T47D (cell line): ENCODE measurements around the gene ZNF451.

ENCODE experiments used
- DNase-seq, 2 experiments: peaks; one replicate each; pipeline versions ENCODE4 v3.0.0 to v3.0.0-alpha.2; 2011 to 2012; ENCODE audit warnings: low read depth in 1 of 2, low spot score in 1 of 2
- JUND ChIP-seq: IDR thresholded peaks from 2 replicates; pipeline ENCODE4 v1.6.1; 2012; ENCODE audit warnings: low read depth
- in situ Hi-C: cut with HindIII; loops from 2 replicates; pipeline ENCODE4 v1.10.0; 2016; ENCODE audit warnings: low sequenced_read_pairs, low pct_unique_long_range_greater_than_20kb

The ZNF451 gene

GRCh38 chr6:57205550-57206328, 115.8 kb downstream of the ZNF451 start:
- DNase-seq: no peak
- in situ Hi-C loops: no loop called here
- TF ChIP-seq JUND: no peak

GRCh38 chr6:57207141-57207540, 117.2 kb downstream of the ZNF451 start:
- TF ChIP-seq JUND: no peak
- no peak for DNase-seq
- in situ Hi-C loops: no loop called here

- no peak for TF ChIP-seq JUND
- in situ Hi-C loops: no loop called here
- no peak for DNase-seq
Measured at GRCh38 chr6:57207872-57208271, 117.9 kb downstream of the ZNF451 start.

- in situ Hi-C loops: no loop called here
- no peak for TF ChIP-seq JUND
- no peak for DNase-seq
Measured at GRCh38 chr6:57209030-57209429, 119.0 kb downstream of the ZNF451 start.

GRCh38 chr6:57210060-57210459, 120.1 kb downstream of the ZNF451 start:
- no peak for TF ChIP-seq JUND
- DNase-seq: no peak
- in situ Hi-C loops: no loop called here

GRCh38 chr6:57215260-57215659, 125.3 kb downstream of the ZNF451 start:
- in situ Hi-C loops: no loop called here
- DNase-seq: no peak
- no peak for TF ChIP-seq JUND

- in situ Hi-C loops: no loop called here
- no peak for TF ChIP-seq JUND
- DNase-seq: peak in 1 of 2 experiments; percentile 7
Measured at GRCh38 chr6:57216235-57217101, 126.5 kb downstream of the ZNF451 start.

- TF ChIP-seq JUND: no peak
- in situ Hi-C loops: no loop called here
- no peak for DNase-seq
Measured at GRCh38 chr6:57217270-57217669, 127.3 kb downstream of the ZNF451 start.
